PC-9 (cell line): Measurements from ENCODE around the gene NRP1. TPM values are rescaled to one million over a fixed set of nuclear protein-coding genes. Genes with fewer than 3 reads are reported as not detected.

Source experiments
- BruUV-seq: library from RNA; stranded (reverse); fragments of 400-500 nt; replicated peaks from 2 replicates; lab custom pipeline; 2021; lab: Mats Ljungman, UMichigan
- CTCF ChIA-PET: fragments of 300-600 bp; sonication (Branson Sonifier 250); formaldehyde crosslinking; loops from one replicate; lab custom pipeline; 2022; ENCODE audit warnings: antibody characterized with exemption; lab: Charles Lee
- POLR2A ChIA-PET: fragments of 300-600 bp; sonication (Branson Sonifier 250); formaldehyde crosslinking; loops from one replicate; lab custom pipeline; 2022; ENCODE audit warnings: antibody characterized with exemption; ENCODE audit not compliant: unreplicated experiment; lab: Charles Lee
- DNase-seq, 2 experiments: peaks; one replicate each; pipeline versions ENCODE4 v3.0.0 to v3.0.0-alpha.2; 2015 to 2022; ENCODE audit warnings: mixed read lengths in 1 of 2
- H2AFZ ChIP-seq: fragments of 200-600 bp; sonication (generic); 2 replicates; pipeline ENCODE4 v1.8.1; 2017; ENCODE audit warnings: antibody characterized with exemption
- H3F3A ChIP-seq: fragments of 200-600 bp; sonication (generic); 2 replicates; pipeline ENCODE4 v1.8.1; 2017; ENCODE audit warnings: antibody characterized with exemption, mild to moderate bottlenecking, low read depth; ENCODE audit not compliant: insufficient read depth
- H3K27ac ChIP-seq: fragments of 200-600 bp; sonication (generic); 2 replicates; pipeline ENCODE4 v1.6.1; 2016; ENCODE audit warnings: mixed run types
- H3K27me3 ChIP-seq: fragments of 200-600 bp; sonication (generic); 2 replicates; pipeline ENCODE4 v1.6.1; 2016; ENCODE audit warnings: low read depth, mixed run types; ENCODE audit not compliant: insufficient read depth
- H3K36me3 ChIP-seq: fragments of 200-600 bp; sonication (generic); 2 replicates; pipeline ENCODE4 v1.6.1; 2016; ENCODE audit warnings: low read depth, mixed run types
- H3K4me1 ChIP-seq: fragments of 200-600 bp; sonication (generic); replicated peaks from 2 replicates; pipeline ENCODE4 v1.6.1; 2016; ENCODE audit warnings: mixed run types; ENCODE audit not compliant: insufficient read depth
- H3K4me2 ChIP-seq: fragments of 200-600 bp; sonication (generic); 2 replicates; pipeline ENCODE4 v1.6.1; 2017; ENCODE audit warnings: mixed run types
- H3K4me3 ChIP-seq: fragments of 200-600 bp; sonication (generic); 2 replicates; pipeline ENCODE4 v1.6.1; 2016; ENCODE audit warnings: mixed run types
- H3K79me2 ChIP-seq: fragments of 200-600 bp; sonication (generic); 2 replicates; pipeline ENCODE4 v1.6.1; 2017; ENCODE audit warnings: low read depth, mixed run types
- H3K9me2 ChIP-seq: fragments of 200-600 bp; sonication (generic); 2 replicates; pipeline ENCODE4 v1.8.1; 2017; ENCODE audit warnings: mild to moderate bottlenecking; ENCODE audit not compliant: insufficient read depth
- H3K9me3 ChIP-seq: fragments of 200-600 bp; sonication (generic); 2 replicates; pipeline ENCODE4 v1.8.1; 2016; ENCODE audit warnings: low read depth; ENCODE audit not compliant: insufficient read depth
- H4K20me1 ChIP-seq: fragments of 200-600 bp; sonication (generic); 2 replicates; pipeline ENCODE4 v1.8.1; 2017; ENCODE audit not compliant: insufficient read depth
- CTCF ChIP-seq: fragments of 200-600 bp; sonication (generic); conservative IDR thresholded peaks from 2 replicates; pipeline ENCODE4 v1.6.1; 2017; ENCODE audit warnings: mixed run types, antibody characterized with exemption, mild to moderate bottlenecking, moderate library complexity
- EZH2 ChIP-seq: fragments of 200-600 bp; sonication (generic); IDR thresholded peaks from 2 replicates; pipeline ENCODE4 v1.8.0; 2017; ENCODE audit warnings: antibody characterized with exemption, low read depth
- intact Hi-C: fragments of 100-400 bp; cut with micrococcal nuclease; formaldehyde crosslinking; loops from one replicate; pipeline ENCODE4 v1.10.0; 2022; ENCODE audit not compliant: unreplicated experiment
- total RNA-seq: library from RNA; stranded (reverse); gene quantifications from 2 replicates; pipeline ENCODE4 v1.2.3, GENCODE V29; 2021

Gene NRP1
- total RNA-seq, 1 experiment from 2014 or later = 30.5 TPM

- Histone ChIP-seq H3K27me3 (no peaks in the 10 kb centered on the region), H3K9me2 (no peaks in the 10 kb centered on the region), H3K27ac (peak overlapping the region; percentile 55), H3F3A (no peaks in the 10 kb centered on the region), H3K4me2 (peak overlapping the region; percentile 29; the same call in 1 of the 2 replicates), H3K4me1 (peaks cover 13% of the 10 kb centered on the region; the same call in 1 of the 2 replicates), H3K36me3 (no peaks in the 10 kb centered on the region), H3K9me3 (no peaks in the 10 kb centered on the region; the same call in 1 of the 2 replicates), H2AFZ (0 out of 2 replicates have a peak overlapping the region, but pooled peaks have one; percentile 29), H3K79me2 (no peaks in the 10 kb centered on the region), H3K4me3 (no peak overlapping the region), H4K20me1 (no peaks in the 10 kb centered on the region)
- POLR2A ChIA-PET = no interaction called here
- TF ChIP-seq EZH2 = no peak
- no peak for TF ChIP-seq CTCF
- CTCF ChIA-PET = no interaction called here
- no peak for DNase-seq
- intact Hi-C loops = no loop called here
- TSS peak; percentile 63 for BruUV-seq
These were observed 42.6 kb upstream of the NRP1 start for GRCh38 chr10:33376976-33377657.

GRCh38 chr10:33376476-33376875, 42.0 kb upstream of the NRP1 start:
- Histone ChIP-seq H3K4me3 (no peak overlapping the region), H2AFZ (no peak overlapping the region)

GRCh38 chr10:33373263-33373662, 38.8 kb upstream of the NRP1 start:
- H3K9me2 ChIP-seq = no peaks in the 10 kb centered on the region
- H3K27ac ChIP-seq = no peak overlapping the region
- TF ChIP-seq CTCF = no peak
- no peak for TF ChIP-seq EZH2
- H3K4me3 ChIP-seq = no peak overlapping the region
- no TSS peak for BruUV-seq
- no peaks in the 10 kb centered on the region for H4K20me1 ChIP-seq
- no peak overlapping the region for H2AFZ ChIP-seq
- intact Hi-C loops = no loop called here
- no peak for DNase-seq
- H3K9me3 ChIP-seq = peaks cover 10% of the 10 kb centered on the region; the same call in 1 of the 2 replicates
- H3F3A ChIP-seq = no peaks in the 10 kb centered on the region
- CTCF ChIA-PET = no interaction called here
- H3K4me1 ChIP-seq = peaks cover 13% of the 10 kb centered on the region; the same call in 1 of the 2 replicates
- H3K79me2 ChIP-seq = no peaks in the 10 kb centered on the region
- no peaks in the 10 kb centered on the region for H3K27me3 ChIP-seq
- no peaks in the 10 kb centered on the region for H3K36me3 ChIP-seq
- POLR2A ChIA-PET = no interaction called here
- H3K4me2 ChIP-seq = no peak overlapping the region

More at GRCh38 chr10:33376476-33376875, 42.0 kb upstream of the NRP1 start:
- BruUV-seq = no TSS peak
- Histone ChIP-seq H3K36me3 (no peaks in the 10 kb centered on the region), H3F3A (no peaks in the 10 kb centered on the region), H3K9me2 (no peaks in the 10 kb centered on the region), H3K4me2 (no peak overlapping the region), H3K4me1 (peaks cover 13% of the 10 kb centered on the region; the same call in 1 of the 2 replicates), H4K20me1 (no peaks in the 10 kb centered on the region), H3K79me2 (no peaks in the 10 kb centered on the region), H3K27ac (peak overlapping the region; percentile 55; the same call in 1 of the 2 replicates), H3K9me3 (no peaks in the 10 kb centered on the region; the same call in 1 of the 2 replicates), H3K27me3 (no peaks in the 10 kb centered on the region)
- CTCF ChIA-PET = no interaction called here
- TF ChIP-seq EZH2 (no peak), CTCF (no peak)
- intact Hi-C loops = no loop called here
- DNase-seq = no peak
- POLR2A ChIA-PET = no interaction called here
